ENCODE data around the gene CENPF.

The CENPF gene

DNA sequence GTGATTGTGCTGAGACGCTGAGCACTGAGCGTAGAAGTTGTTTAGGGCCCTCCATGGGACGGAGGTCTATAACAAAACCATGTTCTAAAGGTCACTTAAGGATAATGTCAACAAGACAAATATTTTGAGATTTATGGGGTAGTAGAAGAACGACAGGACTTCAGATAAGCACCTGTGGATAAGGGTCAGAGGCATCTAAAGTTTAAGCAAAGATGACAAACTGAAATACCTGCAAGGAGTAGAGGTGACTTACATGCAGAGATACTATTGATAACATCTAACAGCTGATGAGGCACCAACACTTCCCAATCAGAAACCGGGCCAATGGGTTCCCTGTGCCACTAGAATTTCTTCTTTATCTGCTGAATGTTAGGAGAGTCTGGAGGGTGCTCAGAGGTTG is 83.5 kb downstream of the CENPF start:
- ChIA-PET CTCF (interaction anchor here (1.3 kb wide), 1 partner anchor 27 kb away, joined by 4 read pairs; no protein-coding TSS in a partner anchor), POLR2A (no interaction called here)
- DNase-seq (ENCODE audit: low read depth, low spot score): no peak
- H3K4me3 ChIP-seq (ENCODE audit: low read depth, low read length): no peak overlapping the region
- TF ChIP-seq, protein P1, sequence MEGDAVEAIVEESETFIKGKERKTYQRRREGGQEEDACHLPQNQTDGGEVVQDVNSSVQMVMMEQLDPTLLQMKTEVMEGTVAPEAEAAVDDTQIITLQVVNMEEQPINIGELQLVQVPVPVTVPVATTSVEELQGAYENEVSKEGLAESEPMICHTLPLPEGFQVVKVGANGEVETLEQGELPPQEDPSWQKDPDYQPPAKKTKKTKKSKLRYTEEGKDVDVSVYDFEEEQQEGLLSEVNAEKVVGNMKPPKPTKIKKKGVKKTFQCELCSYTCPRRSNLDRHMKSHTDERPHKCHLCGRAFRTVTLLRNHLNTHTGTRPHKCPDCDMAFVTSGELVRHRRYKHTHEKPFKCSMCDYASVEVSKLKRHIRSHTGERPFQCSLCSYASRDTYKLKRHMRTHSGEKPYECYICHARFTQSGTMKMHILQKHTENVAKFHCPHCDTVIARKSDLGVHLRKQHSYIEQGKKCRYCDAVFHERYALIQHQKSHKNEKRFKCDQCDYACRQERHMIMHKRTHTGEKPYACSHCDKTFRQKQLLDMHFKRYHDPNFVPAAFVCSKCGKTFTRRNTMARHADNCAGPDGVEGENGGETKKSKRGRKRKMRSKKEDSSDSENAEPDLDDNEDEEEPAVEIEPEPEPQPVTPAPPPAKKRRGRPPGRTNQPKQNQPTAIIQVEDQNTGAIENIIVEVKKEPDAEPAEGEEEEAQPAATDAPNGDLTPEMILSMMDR (IDR thresholded peaks at IDR 0.05; ENCODE audit: insufficient read depth, low read length, missing control alignments): no peak

DNA sequence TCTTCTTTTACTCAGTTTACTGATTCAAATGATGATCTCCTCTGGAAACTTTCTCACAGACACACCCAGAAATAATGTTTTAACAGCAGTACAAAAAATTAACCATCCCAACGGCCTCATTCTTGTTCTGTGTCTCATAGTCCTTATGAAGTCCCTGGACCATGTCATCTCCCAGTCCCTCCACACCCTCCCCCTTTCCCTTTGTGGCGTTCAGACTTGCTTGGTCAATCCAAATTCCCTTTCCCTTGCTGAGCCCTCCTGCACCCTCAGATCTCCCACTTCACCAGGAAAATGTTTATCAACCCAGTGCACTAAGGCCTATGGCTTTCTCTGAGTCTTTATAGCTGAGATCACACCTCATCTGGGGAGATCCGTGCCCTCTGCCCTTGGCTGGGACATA is 85.9 kb downstream of the CENPF start:
- POLR2A ChIA-PET: no interaction called here
- TF ChIP-seq, protein P1 (IDR thresholded peaks at IDR 0.05; ENCODE audit: insufficient read depth, low read length, missing control alignments): no peak
- DNase-seq (ENCODE audit: low read depth, low spot score): no peak
- CTCF ChIA-PET: no interaction called here
- no peak overlapping the region for H3K4me3 ChIP-seq (ENCODE audit: low read depth, low read length)

DNA sequence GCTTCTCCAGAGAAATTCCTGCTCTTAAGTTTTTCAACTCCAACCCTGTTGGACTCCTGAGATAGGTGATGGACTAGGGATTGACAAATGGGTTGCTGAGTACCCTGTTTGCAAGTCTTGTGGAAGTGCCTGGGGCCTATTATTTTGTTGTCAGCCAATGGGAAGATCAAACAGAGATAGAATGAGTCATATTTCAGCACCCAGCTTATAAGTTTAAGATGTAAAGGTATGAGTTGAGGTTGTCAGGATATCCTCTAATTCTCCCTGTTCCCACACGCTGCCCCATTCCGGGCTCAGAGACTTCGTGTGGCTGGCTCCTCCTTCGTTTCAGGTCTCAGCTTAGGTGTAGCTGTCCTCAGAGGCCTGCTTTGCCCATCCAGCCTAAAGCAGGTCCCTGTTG is 91.8 kb downstream of the CENPF start:
- ChIA-PET CTCF (interaction anchor here (0.8 to 2.6 kb wide), 2 partner anchors 34 to 452 kb away, joined by 4 to 8 read pairs; no protein-coding TSS in a partner anchor), POLR2A (no interaction called here)
- TF ChIP-seq, protein P1 (IDR thresholded peaks at IDR 0.05; ENCODE audit: insufficient read depth, low read length, missing control alignments): no peak
- no peak for DNase-seq (ENCODE audit: low read depth, low spot score)
- H3K4me3 ChIP-seq (ENCODE audit: low read depth, low read length): no peak overlapping the region

DNA sequence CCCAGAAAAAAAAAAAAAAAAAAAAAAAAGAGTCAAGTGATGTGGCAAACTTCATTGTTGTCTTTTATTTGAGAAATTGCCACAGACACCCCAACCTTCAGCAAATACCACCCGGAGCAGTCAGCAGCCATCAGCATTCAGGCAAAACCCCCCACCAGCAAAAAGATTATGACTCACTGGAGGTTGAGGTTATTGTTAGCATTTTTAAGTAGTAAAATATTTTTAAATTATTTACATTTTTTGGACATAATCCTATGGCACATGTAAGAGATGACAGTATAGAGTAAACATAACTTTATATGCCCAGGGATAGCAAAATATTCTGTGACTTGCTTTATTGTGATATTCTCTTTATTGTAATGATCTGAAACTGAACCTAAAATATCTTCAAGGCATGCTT is 95.6 kb downstream of the CENPF start:
- TF ChIP-seq, protein P1 (IDR thresholded peaks at IDR 0.05; ENCODE audit: insufficient read depth, low read length, missing control alignments): no peak

DNA sequence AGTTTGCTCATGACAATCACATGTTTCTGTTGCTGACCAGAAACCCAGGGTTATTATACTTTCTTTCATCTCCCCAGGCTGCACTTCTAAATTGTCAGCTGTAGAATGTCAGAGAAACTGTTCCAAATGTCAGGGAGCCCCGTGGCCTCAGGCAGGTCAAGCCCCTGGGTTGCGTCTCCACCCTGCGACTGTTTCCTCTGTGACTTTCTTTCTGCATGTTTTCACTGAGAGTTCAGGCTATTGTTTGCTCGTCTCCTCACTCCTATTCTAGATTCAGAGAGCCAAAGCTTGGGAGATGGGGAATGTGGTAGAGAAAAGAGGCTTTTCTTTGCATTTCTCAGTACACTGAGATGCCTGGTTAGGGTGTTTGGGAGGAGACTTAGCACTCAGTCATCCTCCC is 97.4 kb downstream of the CENPF start:
- CTCF ChIA-PET: no interaction called here
- POLR2A ChIA-PET: no interaction called here
- TF ChIP-seq, protein P1 (IDR thresholded peaks at IDR 0.05; ENCODE audit: insufficient read depth, low read length, missing control alignments): no peak
- DNase-seq (ENCODE audit: low read depth, low spot score): no peak
- no peak overlapping the region for H3K4me3 ChIP-seq (ENCODE audit: low read depth, low read length)

More for the DNA sequence above, 95.6 kb downstream of the CENPF start:
- ChIA-PET CTCF (no interaction called here), POLR2A (no interaction called here)
- DNase-seq (ENCODE audit: low read depth, low spot score): no peak
- no peak overlapping the region for H3K4me3 ChIP-seq (ENCODE audit: low read depth, low read length)

DNA sequence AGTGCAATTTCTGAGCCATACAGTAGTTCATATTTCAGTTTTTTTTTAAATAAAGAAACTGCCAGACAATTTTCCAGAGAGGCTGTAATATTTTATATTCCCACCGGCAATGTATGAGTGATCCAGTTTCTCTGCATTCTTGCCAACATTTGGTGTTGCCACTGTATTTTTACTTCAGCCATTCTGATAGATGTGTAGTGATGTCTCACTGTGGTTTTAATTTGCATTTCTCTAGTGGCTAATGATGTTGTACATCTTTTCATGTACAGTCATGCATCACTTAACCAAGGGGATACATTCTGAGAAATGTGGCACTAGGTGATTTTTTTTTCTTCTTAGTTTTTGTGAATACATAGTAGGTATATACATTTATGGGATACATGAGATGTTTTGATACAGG is 99.6 kb downstream of the CENPF start:
- ChIA-PET POLR2A (no interaction called here), CTCF (no interaction called here)
- no peak overlapping the region for H3K4me3 ChIP-seq (ENCODE audit: low read depth, low read length)
- TF ChIP-seq, protein P1 (IDR thresholded peaks at IDR 0.05; ENCODE audit: insufficient read depth, low read length, missing control alignments): no peak
- no peak for DNase-seq (ENCODE audit: low read depth, low spot score)
